Hepatocyte (in vitro differentiated cells): Measurements from ENCODE around the gene KRT80.

Experiments used
- EZH2 ChIP-seq: fragments of 200-600 bp; sonication (generic); IDR thresholded peaks from 2 replicates; pipeline ENCODE4 v1.6.1; 2016; ENCODE audit warnings: antibody characterized with exemption, mild to moderate bottlenecking, borderline replicate concordance
- EZH2phosphoT487 ChIP-seq: fragments of 200-600 bp; sonication (generic); IDR thresholded peaks from one replicate; pipeline ENCODE4 v1.6.1; 2018; ENCODE audit warnings: antibody characterized with exemption, mild to moderate bottlenecking, low read depth, moderate library complexity; ENCODE audit not compliant: unreplicated experiment, severe bottlenecking
- TF ChIP-seq, protein P1 (sequence below): fragments of 200-600 bp; sonication (generic); IDR thresholded peaks from 2 replicates; pipeline ENCODE4 v1.5.1; 2016; ENCODE audit warnings: antibody characterized with exemption, mild to moderate bottlenecking; ENCODE audit not compliant: poor library complexity

DNA sequence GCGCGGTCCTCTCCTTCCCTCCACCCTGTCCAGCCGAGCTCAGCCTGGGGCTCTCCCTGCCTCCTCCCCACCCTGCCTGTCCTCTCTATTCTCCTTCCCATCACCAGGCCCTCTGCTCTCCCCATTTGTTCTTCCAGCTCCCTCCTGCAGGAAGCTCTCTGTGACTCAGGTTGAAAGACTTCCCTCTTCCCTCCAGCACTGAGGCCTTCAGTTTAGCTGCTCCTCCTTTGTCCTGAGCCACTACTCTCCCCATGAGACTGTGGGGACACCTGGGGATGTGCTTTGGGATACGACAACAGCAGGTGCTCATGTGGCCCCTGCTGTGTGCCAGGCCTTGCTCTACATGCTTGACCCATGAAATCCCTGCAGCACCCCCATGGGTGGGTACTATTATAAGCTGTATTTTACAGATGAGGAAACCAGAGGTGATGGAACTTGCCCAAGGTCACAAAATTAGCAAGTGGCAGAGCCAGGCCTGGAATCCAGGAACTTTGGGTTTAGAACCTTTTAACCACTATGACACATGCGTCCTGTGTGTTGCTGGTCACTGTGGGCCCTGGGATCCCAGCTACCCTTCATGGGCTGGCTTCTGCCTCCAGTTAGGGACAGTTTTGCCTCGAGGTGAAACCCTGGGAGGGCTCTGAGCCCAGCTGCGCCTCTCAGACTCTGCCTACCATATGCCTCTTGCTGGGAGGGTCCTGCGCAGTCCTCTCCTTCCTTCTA, 5.5 kb downstream of the KRT80 start:
- TF ChIP-seq, protein P1, sequence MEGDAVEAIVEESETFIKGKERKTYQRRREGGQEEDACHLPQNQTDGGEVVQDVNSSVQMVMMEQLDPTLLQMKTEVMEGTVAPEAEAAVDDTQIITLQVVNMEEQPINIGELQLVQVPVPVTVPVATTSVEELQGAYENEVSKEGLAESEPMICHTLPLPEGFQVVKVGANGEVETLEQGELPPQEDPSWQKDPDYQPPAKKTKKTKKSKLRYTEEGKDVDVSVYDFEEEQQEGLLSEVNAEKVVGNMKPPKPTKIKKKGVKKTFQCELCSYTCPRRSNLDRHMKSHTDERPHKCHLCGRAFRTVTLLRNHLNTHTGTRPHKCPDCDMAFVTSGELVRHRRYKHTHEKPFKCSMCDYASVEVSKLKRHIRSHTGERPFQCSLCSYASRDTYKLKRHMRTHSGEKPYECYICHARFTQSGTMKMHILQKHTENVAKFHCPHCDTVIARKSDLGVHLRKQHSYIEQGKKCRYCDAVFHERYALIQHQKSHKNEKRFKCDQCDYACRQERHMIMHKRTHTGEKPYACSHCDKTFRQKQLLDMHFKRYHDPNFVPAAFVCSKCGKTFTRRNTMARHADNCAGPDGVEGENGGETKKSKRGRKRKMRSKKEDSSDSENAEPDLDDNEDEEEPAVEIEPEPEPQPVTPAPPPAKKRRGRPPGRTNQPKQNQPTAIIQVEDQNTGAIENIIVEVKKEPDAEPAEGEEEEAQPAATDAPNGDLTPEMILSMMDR: no peak
- TF ChIP-seq EZH2: no peak
- TF ChIP-seq EZH2phosphoT487: no peak
